Hematopoietic multipotent progenitor cell treated with erythropoietin and hydrocortisone succinate and interleukin-3 and kit ligand, for 15 days (in vitro differentiated cells): ENCODE results near the gene ADAMTS6.

ENCODE experiments used
- DNase-seq: peaks from one replicate; pipeline ENCODE4 v3.0.0-alpha.2; 2015; ENCODE audit warnings: low spot score

Gene ADAMTS6

GRCh38 chr5:65279603-65280002 lies 202.1 kb downstream of the ADAMTS6 start:
- DNase-seq = no peak

- no peak for DNase-seq
Observed at GRCh38 chr5:65276178-65276890, 205.4 kb downstream of the ADAMTS6 start.

- no peak for DNase-seq
Observed at GRCh38 chr5:65271906-65272305, 209.8 kb downstream of the ADAMTS6 start.

- no peak for DNase-seq
Observed at GRCh38 chr5:65268525-65268924, 213.2 kb downstream of the ADAMTS6 start.

GRCh38 chr5:65264420-65264819 lies 217.3 kb downstream of the ADAMTS6 start:
- no peak for DNase-seq

- DNase-seq = no peak
Observed at GRCh38 chr5:65263321-65263720, 218.4 kb downstream of the ADAMTS6 start.

- no peak for DNase-seq
Observed at GRCh38 chr5:65262649-65263059, 219.1 kb downstream of the ADAMTS6 start.

- DNase-seq = no peak
Observed at GRCh38 chr5:65262096-65262495, 219.6 kb downstream of the ADAMTS6 start.

- no peak for DNase-seq
Observed at GRCh38 chr5:65261499-65261898, 220.2 kb downstream of the ADAMTS6 start.

- no peak for DNase-seq
Observed at GRCh38 chr5:65255294-65255693, 226.4 kb downstream of the ADAMTS6 start.

- no peak for DNase-seq
Observed at GRCh38 chr5:65252977-65253376, 228.7 kb downstream of the ADAMTS6 start.

- DNase-seq = no peak
Observed at GRCh38 chr5:65248896-65249295, 232.8 kb downstream of the ADAMTS6 start.

GRCh38 chr5:65247594-65247993 lies 234.1 kb downstream of the ADAMTS6 start:
- no peak for DNase-seq

GRCh38 chr5:65246741-65247140 lies 235.0 kb downstream of the ADAMTS6 start:
- no peak for DNase-seq

GRCh38 chr5:65244031-65244430 lies 237.7 kb downstream of the ADAMTS6 start:
- DNase-seq = no peak

- DNase-seq = no peak
Observed at GRCh38 chr5:65243161-65243560, 238.6 kb downstream of the ADAMTS6 start.

- DNase-seq = no peak
Observed at GRCh38 chr5:65229841-65230240, 251.9 kb downstream of the ADAMTS6 start.

- DNase-seq = peak; percentile 10
Observed at GRCh38 chr5:65213921-65214525, 267.7 kb downstream of the ADAMTS6 start.

GRCh38 chr5:65209341-65209740 lies 272.4 kb downstream of the ADAMTS6 start:
- DNase-seq = no peak

GRCh38 chr5:65204966-65205365 lies 276.8 kb downstream of the ADAMTS6 start:
- no peak for DNase-seq

- no peak for DNase-seq
Observed at GRCh38 chr5:65203746-65204145, 278.0 kb downstream of the ADAMTS6 start.

GRCh38 chr5:65199993-65200675 lies 281.6 kb downstream of the ADAMTS6 start:
- no peak for DNase-seq

GRCh38 chr5:65198456-65199120 lies 283.1 kb downstream of the ADAMTS6 start:
- no peak for DNase-seq
